GM18520 (cell line): ENCODE measurements around the gene PGM5.

Source experiments
- ATAC-seq: cut with Tn5 transposase; IDR thresholded peaks from one replicate; pipeline ENCODE4 v1.9.1; 2021; ENCODE audit not compliant: unreplicated experiment

Gene PGM5

DNA sequence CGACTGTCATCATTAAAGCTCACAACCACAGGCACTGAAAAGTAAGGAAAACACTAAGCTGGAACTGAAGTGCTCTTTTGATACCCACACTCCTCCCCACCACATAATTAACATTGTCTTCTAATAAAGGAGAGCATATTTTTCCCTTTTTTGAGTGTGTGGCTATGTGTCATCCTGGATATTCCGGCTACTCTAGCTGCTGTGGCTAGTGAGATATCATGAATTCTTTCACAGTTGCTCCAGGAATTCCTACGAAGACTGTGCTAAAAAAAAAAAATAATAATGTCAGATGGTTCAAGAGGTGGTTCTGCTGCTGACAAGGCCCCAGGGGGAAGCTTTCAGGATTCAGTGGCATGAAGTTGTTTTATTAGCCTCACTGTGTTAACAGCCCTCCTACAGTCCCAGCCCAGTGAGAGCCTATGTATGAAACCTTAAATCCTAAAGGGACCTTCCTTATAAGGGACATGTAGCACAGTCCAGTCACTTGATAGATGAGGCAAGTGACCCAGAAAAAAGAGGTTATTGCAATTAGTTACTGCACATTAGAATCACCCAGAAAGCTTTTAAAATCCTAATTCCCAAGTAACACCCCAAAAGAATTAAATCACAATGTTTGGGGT lies 137.7 kb downstream of the PGM5 start:
- ATAC-seq, result no peak

DNA sequence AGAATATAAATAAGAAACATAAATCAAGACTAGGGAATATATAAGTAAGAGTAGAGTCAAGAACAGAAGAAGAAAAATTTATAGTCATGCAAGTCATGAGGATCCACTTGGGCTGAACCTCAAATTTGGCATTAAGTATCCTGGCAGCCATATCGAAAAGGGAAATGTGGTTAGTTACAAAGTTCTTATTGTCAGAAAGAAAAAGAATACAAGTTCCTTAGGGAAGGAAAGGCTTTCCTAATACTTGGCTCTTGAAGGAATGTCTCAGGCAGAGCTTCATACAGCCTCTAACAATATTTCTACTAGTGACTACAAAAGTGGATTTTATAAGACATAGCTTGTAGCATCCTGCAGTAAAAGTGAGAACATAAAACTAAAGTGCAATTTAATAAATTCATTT lies 138.8 kb downstream of the PGM5 start:
- no peak for ATAC-seq

- no peak for ATAC-seq
Measured at GRCh38 chr9:68496356-68496755, 139.9 kb downstream of the PGM5 start.

GRCh38 chr9:68497629-68498028 lies 141.2 kb downstream of the PGM5 start:
- no peak for ATAC-seq

- no peak for ATAC-seq
Measured at GRCh38 chr9:68498816-68499215, 142.4 kb downstream of the PGM5 start.

DNA sequence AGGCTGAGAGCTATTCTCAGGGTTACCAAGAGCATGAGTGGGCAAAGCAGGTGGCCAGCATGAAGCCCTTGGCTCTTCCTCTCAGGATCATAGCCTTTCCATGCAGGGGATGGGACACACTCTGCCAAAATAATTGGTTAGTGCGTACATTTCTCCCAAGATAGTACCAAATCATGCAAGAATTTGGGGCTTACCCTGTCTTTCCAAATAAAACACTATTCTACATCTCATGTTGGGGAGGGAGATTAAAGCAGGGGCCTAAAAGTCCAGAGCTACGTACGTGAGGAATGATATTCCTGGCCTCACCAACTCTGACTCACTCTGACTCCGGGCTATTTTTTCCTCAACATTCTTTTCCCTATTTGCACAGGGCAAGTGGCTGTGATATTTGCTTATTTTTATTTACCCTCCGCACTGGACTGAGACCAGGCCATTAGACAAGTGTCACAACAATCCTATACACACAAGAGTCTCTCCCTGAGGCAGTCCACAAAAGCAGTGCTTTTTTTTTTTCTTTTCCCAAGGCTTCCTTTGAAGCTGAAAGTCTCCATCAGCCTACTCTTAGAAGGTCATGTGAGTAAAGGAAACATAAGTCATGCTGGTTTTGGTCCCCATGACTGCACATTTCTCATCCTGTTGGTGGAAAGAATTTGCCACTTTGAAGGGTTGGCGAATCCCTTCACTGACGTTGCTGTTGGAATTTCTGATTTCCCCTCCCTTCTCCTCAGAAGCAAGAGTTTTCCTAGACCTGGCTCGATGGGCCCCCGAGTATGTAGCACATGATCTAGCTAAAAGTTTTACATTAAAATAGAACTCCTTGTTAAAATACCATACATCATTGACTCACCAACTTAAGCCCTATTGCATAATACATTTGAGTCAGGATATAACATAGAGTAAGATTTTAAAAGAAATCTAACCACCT lies 144.3 kb downstream of the PGM5 start:
- ATAC-seq, result no peak

DNA sequence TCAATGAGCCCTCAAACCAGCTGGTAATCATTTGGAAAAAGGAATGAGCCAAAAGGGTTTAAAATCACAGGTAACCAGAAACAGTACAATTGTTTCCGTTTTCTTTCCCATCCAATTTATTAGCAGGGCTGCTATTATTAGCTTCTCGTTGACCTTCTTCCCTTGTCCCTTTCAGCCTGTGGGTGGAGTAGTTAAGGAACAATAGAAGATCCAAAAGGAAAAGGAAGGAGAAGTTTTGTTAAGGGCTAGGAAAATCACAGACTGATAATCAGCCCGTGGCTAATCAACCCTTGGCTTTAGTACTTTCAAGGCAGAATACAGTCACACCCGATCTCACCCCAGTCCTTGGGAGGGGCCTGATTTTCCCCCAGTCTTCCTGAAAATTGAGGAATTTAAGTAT lies 145.9 kb downstream of the PGM5 start:
- no peak for ATAC-seq

GRCh38 chr9:68505681-68506409 lies 149.4 kb downstream of the PGM5 start:
- ATAC-seq, result no peak

DNA sequence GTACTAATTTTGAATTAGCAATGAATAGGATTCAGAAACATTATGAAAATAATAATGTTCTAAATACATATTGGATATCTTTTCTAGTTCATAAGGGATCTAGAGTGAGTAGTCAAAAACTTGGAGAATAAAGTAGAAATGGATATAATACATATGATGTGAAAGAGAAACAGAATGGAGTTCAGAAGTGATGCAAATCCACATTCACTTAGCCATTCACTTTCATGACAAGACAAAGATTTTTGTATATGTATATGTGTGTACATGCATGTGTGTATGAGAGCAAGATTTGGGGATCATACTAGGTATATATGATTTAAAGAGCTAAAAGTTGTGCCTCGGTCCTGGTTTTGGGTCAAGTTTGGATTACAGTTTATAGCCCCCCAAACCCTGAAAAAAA lies 150.1 kb downstream of the PGM5 start:
- no peak for ATAC-seq

DNA sequence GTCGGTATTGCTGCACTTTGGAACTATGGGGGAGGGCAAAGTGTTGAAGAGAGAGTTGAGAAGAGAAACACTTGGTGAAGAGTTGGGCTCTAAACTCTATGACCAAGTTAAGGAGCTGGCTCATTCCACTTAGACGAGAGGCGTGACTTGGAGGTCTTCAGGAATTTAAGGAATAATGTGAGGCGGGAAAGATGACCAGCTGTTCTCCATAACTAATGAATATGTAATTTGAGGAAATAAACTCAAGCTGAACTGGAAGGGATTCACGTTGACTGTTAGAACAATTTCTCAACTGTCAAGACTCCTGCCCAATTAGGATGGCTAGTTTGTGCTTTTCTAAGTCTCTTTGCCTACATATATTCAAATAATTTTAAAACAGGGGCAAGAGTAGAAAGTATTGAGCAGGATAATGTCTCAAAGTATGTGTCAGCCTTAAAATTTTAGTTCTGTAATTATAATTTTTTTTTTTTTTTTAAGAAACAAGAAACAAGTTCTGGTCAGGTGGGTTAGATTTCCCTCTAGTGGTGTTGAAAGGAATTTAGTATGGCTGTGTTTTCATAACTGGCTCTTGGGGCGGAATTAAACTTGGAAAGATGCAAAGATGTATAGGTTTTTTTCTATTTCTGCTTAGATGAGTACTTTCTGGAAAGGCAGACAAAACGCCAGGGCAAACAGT lies 150.9 kb downstream of the PGM5 start:
- ATAC-seq, result no peak

GRCh38 chr9:68507806-68508145 lies 151.4 kb downstream of the PGM5 start:
- no peak for ATAC-seq

DNA sequence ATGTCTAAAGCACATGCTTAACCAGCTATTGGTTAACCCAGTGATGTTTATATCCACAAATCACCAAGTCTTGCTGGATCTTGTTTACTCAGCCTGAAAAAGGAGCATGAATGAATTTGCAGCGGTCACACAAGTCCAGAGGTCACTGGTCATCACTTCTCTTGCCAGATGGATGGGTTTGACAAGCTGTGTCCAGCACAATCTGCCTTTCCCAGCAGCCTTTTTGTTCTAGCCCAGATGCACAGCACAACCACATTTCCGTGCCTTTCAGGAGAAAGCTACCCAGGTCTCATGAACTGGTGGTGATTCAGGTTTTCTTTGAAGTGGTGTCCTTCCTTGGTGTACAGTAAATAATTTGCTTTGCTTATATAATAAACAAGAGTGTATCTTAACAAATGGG lies 152.1 kb downstream of the PGM5 start:
- ATAC-seq, result no peak

GRCh38 chr9:68509689-68510088 lies 153.3 kb downstream of the PGM5 start:
- ATAC-seq, result no peak

DNA sequence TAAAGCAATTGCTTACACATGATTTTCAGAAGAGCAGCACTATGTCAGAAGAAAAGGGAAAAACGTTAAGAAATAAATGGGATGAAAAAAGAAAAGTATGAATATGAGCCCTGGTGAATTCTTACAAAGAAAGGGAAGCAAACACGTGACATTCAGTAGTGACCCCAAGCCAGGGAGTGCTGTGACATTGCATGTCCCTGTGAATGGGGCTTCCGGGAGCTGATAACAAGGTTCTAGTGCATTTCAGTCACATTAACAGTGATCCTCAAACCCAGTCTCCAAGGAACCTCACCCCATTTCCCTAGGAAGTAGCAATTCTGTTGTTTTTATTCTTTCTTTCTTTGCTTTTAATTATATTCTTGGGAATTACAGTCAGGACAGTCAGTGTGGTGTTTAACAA lies 157.0 kb downstream of the PGM5 start:
- no peak for ATAC-seq

DNA sequence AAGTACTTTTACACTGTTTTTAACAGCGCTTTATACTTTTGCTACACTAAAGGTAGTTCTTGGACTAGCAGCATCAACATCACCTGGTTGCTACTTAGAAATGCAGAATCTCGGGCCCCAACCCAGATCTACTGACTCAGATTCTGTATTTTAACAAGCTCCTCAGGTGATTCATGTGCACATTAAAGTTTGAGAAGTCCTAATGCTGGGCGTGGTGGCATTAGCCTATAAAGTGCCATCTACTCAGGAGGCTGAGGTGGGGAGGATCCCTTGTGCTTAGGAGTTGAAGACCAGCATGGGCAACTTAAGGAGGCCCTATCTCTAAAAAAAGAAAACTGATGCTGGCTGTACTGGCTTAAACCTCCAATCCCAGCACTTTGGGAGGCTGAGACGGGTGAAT lies 157.6 kb downstream of the PGM5 start:
- no peak for ATAC-seq

DNA sequence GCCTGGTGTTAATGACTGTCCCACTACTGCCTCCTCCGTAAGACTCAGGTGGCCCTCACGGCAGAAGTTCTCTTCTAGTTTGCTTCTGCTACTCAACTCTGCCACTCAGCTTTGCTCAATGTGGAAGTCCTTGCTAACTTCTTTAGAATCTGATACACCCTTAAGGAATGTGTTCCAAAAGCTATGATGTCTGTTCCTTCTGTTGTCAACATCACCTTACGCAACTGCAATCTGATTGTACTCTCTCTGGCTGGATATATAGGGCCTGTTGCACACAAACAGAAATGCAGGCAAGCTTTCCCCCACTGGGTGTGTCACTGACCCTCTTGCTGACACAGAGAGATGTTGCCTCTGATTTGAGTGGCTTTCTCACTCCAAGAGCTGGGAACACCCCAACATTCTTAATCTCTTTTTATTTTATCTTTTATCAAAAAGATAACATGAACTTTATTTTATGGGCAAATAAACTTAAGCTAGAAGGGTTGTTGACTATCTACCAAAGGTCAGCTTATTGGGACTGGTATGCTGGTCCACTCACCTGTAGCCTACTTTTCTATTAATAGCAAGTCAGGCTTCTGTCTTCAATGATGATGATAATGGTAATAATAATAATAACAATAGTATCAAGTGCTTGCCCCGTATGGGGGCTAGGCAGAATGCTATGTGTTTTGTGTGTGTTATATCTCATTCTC lies 159.1 kb downstream of the PGM5 start:
- ATAC-seq, result no peak

GRCh38 chr9:68522131-68522530 lies 165.7 kb downstream of the PGM5 start:
- no peak for ATAC-seq

GRCh38 chr9:68522954-68523353 lies 166.5 kb downstream of the PGM5 start:
- no peak for ATAC-seq

GRCh38 chr9:68523367-68523936 lies 167.0 kb downstream of the PGM5 start:
- ATAC-seq, result no peak

GRCh38 chr9:68530618-68531017 lies 174.2 kb downstream of the PGM5 start:
- no peak for ATAC-seq

DNA sequence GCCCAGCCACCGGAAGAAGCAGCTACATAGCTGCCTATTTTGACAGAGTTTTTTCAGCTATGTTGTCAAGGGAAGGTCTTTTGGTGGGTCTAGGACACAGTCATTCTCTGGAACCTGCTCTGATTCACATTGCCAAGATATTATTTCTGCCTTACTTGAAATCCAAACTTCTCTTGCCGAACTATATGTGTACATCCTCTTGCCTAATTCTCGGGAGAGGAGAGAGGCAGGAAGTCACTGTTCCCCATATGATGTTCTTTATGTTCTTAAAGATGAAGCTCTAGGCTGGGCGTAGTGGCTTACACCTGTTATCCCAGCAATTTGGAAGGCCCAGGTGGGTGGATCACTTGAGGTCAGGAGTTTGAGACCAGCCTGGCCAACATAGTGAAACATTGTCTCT lies 175.7 kb downstream of the PGM5 start:
- ATAC-seq, result no peak
